Sigmoid colon (tissue), 3 donors: ENCODE results near the gene ARHGAP25.

Source experiments
- POLR2A ChIP-seq, 2 donors: fragments of 450-650 bp; IDR thresholded peaks; one replicate each; pipeline ENCODE4 v1.6.1; 2016; ENCODE audit warnings: antibody characterized with exemption in 2 of 2, mild to moderate bottlenecking in 2 of 2, moderate library complexity in 2 of 2
- TF ChIP-seq, protein P1 (sequence below), 4 experiments: fragments of 450-650 bp in 3 of 4; fragments of 200-600 bp in 1 of 4; IDR thresholded peaks; one replicate each; pipeline ENCODE4 v1.5.1; 2016 to 2019; ENCODE audit warnings: antibody characterized with exemption in 4 of 4, mild to moderate bottlenecking in 3 of 4, moderate library complexity in 2 of 4

DNA sequence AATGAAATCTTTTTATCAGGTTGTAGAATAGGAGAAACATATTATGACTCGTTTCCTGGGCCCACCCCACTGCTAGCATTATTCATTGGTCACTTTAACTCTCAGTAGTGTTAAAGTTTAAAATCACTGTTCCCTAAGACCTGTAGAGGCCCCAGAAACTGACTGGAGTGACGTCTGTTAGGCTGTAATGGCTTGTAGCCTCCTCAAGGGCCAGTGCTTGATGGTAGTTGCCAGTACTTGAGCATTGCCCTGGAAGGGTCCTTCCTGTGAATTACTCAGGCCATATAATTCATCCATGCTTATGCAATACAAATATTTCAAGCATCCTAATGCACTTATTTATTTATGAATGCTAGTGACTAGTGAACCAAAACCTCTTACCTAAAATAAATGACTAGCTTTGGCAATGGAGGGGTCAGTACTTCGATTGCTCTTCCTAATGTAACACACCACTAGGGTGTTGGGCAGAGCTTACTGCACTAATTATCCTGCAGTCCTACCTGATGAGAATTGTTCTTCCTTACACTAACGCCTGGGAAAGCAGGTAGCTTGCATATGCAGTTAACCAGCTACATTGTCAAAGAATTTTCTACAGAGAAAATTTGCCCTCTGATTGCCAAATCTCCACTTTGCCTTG lies 31.2 kb downstream of the ARHGAP25 start:
- no peak for TF ChIP-seq POLR2A (IDR thresholded peaks at IDR 0.05)
- TF ChIP-seq, protein P1, sequence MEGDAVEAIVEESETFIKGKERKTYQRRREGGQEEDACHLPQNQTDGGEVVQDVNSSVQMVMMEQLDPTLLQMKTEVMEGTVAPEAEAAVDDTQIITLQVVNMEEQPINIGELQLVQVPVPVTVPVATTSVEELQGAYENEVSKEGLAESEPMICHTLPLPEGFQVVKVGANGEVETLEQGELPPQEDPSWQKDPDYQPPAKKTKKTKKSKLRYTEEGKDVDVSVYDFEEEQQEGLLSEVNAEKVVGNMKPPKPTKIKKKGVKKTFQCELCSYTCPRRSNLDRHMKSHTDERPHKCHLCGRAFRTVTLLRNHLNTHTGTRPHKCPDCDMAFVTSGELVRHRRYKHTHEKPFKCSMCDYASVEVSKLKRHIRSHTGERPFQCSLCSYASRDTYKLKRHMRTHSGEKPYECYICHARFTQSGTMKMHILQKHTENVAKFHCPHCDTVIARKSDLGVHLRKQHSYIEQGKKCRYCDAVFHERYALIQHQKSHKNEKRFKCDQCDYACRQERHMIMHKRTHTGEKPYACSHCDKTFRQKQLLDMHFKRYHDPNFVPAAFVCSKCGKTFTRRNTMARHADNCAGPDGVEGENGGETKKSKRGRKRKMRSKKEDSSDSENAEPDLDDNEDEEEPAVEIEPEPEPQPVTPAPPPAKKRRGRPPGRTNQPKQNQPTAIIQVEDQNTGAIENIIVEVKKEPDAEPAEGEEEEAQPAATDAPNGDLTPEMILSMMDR (IDR thresholded peaks at IDR 0.05), result no peak
